Measurements from ENCODE around the gene CFAP77. TPM values are rescaled to one million over a fixed set of nuclear protein-coding genes. Genes with fewer than 3 reads are reported as not detected.

Gene CFAP77
- total and polyA plus RNA-seq, 9 of the 15 experiments (the other 6 are each of a cell fraction or from before 2014, with no cell fraction given), result not detected

DNA sequence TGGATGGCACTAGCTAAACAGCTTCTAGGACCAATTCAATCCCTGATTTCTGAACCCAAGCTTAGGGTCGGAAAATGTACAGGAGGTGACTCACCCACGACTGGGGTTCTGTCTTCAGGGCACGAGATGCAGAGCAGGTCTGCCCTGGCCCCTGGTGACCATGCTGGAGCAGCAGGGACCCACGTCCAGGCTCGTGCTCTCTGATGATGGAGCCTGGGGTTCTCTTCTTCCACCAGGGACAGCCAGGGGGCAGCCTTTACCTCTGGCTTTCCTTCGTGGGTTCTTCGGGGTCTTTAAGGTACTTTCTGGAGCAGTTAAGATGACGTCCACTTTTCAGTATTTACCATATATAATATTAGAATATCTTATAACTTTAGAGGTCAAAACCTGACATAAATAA lies 2.1 kb downstream of the CFAP77 start:
- H3K9me3 ChIP-seq (replicated peaks; ENCODE audit: control insufficient read depth, insufficient read depth, low read depth, low read length), result no peaks in the 10 kb centered on the region
- WGBS (ENCODE audit: insufficient coverage, low coverage, missing lambda C conversion rate), result 3% methylated on average over 8 of the region's 8 CpGs
- ChIA-PET CTCF (ENCODE audit: low intra/inter-chr PET ratio) (interaction anchor here (0.7 to 3.3 kb wide), 4 partner anchors 90 to 388 kb away, joined by 3 to 33 read pairs (median 14); no protein-coding TSS in a partner anchor), POLR2A (no interaction called here)
- no peak overlapping the region for H3K27ac ChIP-seq (ENCODE audit: extremely low read depth, low read depth, low read length)
- intact Hi-C loops (cut with micrococcal nuclease) (loop anchor here (1.0 to 10.0 kb wide), 4 partner anchors 95 to 553 kb away; no protein-coding TSS in a partner anchor), in situ Hi-C loops (cut with MboI) (loop anchor here (5.0 to 10.0 kb wide), 2 partner anchors 165 to 553 kb away; no protein-coding TSS in a partner anchor)
- H4K20me1 ChIP-seq (replicated peaks; ENCODE audit: control insufficient read depth, insufficient read depth, low read length), result peaks cover 3% of the 10 kb centered on the region; the same call in 1 of the 2 replicates
- no peaks in the 10 kb centered on the region for H3K9me1 ChIP-seq (ENCODE audit: control insufficient read depth, insufficient read depth, low read length)
- peak; percentile 77 for ATAC-seq
- H3K4me1 ChIP-seq (replicated peaks in 1 of 2; ENCODE audit: control insufficient read depth in 2 of 2, insufficient read depth in 2 of 2, low read length in 2 of 2), result peaks cover 9 to 17% of the 10 kb centered on the region in 2 experiments; a peak in 4 of 5 replicates
- no TSS peak for BruUV-seq (replicated peaks)
- no peak overlapping the region for H2AFZ ChIP-seq (ENCODE audit: low read depth, low read length)
- peaks cover 23 to 34% of the 10 kb centered on the region in 2 experiments for H3K27me3 ChIP-seq (ENCODE audit: control insufficient read depth in 2 of 2, insufficient read depth in 2 of 2, low read length in 2 of 2)
- FAIRE-seq, result peak; percentile 71
- H3K79me2 ChIP-seq (ENCODE audit: control insufficient read depth, insufficient read depth, low read length), result no peaks in the 10 kb centered on the region
- no peak overlapping the region for H3K4me2 ChIP-seq (ENCODE audit: insufficient read depth, low read length)
- peak; percentile 43 to 49 (median 48) for DNase-seq (ENCODE audit: extremely low read depth in 1 of 4, low spot score in 3 of 4)
- H3K36me3 ChIP-seq (ENCODE audit: control insufficient read depth, insufficient read depth, low read length), result no peaks in the 10 kb centered on the region
- no peak overlapping the region for H3K4me3 ChIP-seq
- no peak overlapping the region for H3K9ac ChIP-seq (ENCODE audit: insufficient read depth in 1 of 2, low read depth in 2 of 2, low read length in 2 of 2)
- TF ChIP-seq RBBP5 (IDR thresholded peaks at IDR 0.05; ENCODE audit: borderline replicate concordance, insufficient read depth, low read length, poor library complexity, severe bottlenecking) (no peak), NFE2 (IDR thresholded peaks at IDR 0.05; ENCODE audit: low read depth) (no peak), ZKSCAN1 (IDR thresholded peaks at IDR 0.05; ENCODE audit: low read depth, low read length) (no peak), ZFX (CRISPR knock-in tag; IDR thresholded peaks at IDR 0.05) (no peak), HDGF (IDR thresholded peaks at IDR 0.05) (no peak), RCOR1 (IDR thresholded peaks at IDR 0.05; ENCODE audit: borderline replicate concordance in 1 of 2, low read depth in 2 of 2, low read length in 2 of 2) (peak in 1 of 2 experiments; percentile 40; a peak in 1 of 4 replicates)
- TF ChIP-seq, protein P1, sequence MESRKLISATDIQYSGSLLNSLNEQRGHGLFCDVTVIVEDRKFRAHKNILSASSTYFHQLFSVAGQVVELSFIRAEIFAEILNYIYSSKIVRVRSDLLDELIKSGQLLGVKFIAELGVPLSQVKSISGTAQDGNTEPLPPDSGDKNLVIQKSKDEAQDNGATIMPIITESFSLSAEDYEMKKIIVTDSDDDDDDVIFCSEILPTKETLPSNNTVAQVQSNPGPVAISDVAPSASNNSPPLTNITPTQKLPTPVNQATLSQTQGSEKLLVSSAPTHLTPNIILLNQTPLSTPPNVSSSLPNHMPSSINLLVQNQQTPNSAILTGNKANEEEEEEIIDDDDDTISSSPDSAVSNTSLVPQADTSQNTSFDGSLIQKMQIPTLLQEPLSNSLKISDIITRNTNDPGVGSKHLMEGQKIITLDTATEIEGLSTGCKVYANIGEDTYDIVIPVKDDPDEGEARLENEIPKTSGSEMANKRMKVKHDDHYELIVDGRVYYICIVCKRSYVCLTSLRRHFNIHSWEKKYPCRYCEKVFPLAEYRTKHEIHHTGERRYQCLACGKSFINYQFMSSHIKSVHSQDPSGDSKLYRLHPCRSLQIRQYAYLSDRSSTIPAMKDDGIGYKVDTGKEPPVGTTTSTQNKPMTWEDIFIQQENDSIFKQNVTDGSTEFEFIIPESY (CRISPR knock-in tag; IDR thresholded peaks at IDR 0.05), result no peak
- TF ChIP-seq, protein P2, sequence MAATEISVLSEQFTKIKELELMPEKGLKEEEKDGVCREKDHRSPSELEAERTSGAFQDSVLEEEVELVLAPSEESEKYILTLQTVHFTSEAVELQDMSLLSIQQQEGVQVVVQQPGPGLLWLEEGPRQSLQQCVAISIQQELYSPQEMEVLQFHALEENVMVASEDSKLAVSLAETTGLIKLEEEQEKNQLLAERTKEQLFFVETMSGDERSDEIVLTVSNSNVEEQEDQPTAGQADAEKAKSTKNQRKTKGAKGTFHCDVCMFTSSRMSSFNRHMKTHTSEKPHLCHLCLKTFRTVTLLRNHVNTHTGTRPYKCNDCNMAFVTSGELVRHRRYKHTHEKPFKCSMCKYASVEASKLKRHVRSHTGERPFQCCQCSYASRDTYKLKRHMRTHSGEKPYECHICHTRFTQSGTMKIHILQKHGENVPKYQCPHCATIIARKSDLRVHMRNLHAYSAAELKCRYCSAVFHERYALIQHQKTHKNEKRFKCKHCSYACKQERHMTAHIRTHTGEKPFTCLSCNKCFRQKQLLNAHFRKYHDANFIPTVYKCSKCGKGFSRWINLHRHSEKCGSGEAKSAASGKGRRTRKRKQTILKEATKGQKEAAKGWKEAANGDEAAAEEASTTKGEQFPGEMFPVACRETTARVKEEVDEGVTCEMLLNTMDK (IDR thresholded peaks at IDR 0.05; ENCODE audit: borderline replicate concordance, insufficient read depth, low read depth, low read length, poor library complexity, severe bottlenecking), result peak; percentile 79
- TF ChIP-seq, protein P3, sequence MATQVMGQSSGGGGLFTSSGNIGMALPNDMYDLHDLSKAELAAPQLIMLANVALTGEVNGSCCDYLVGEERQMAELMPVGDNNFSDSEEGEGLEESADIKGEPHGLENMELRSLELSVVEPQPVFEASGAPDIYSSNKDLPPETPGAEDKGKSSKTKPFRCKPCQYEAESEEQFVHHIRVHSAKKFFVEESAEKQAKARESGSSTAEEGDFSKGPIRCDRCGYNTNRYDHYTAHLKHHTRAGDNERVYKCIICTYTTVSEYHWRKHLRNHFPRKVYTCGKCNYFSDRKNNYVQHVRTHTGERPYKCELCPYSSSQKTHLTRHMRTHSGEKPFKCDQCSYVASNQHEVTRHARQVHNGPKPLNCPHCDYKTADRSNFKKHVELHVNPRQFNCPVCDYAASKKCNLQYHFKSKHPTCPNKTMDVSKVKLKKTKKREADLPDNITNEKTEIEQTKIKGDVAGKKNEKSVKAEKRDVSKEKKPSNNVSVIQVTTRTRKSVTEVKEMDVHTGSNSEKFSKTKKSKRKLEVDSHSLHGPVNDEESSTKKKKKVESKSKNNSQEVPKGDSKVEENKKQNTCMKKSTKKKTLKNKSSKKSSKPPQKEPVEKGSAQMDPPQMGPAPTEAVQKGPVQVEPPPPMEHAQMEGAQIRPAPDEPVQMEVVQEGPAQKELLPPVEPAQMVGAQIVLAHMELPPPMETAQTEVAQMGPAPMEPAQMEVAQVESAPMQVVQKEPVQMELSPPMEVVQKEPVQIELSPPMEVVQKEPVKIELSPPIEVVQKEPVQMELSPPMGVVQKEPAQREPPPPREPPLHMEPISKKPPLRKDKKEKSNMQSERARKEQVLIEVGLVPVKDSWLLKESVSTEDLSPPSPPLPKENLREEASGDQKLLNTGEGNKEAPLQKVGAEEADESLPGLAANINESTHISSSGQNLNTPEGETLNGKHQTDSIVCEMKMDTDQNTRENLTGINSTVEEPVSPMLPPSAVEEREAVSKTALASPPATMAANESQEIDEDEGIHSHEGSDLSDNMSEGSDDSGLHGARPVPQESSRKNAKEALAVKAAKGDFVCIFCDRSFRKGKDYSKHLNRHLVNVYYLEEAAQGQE (IDR thresholded peaks at IDR 0.05; ENCODE audit: borderline replicate concordance), result peak; percentile 35; the same call in 1 of the 2 replicates
- TF ChIP-seq, protein P3 (CRISPR knock-in tag; IDR thresholded peaks at IDR 0.05; ENCODE audit: low read depth), result no peak

All from K562 (cell line).